Cardiac fibroblast (primary cell): ENCODE measurements around the gene STX18.

ENCODE experiments used
- DNase-seq, 2 donors: peaks; one replicate each; pipeline versions ENCODE4 v3.0.0 to v3.0.0-alpha.2; 2010; ENCODE audit warnings: low read depth in 2 of 2
- H3K4me3 ChIP-seq, 2 donors: replicated peaks in 1 of 2; 1 replicate in 1 of 2; 2 replicates in 1 of 2; pipeline ENCODE4 v1.5.1; 2011; ENCODE audit warnings: low read depth in 2 of 2, low read length in 2 of 2, mild to moderate bottlenecking in 2 of 2, moderate library complexity in 1 of 2
- CTCF ChIP-seq: IDR thresholded peaks from one replicate; pipeline ENCODE4 v1.5.1; 2011; ENCODE audit warnings: low read depth, mild to moderate bottlenecking, low read length, inconsistent platforms

Gene STX18

GRCh38 chr4:4391866-4392265 lies 150.0 kb downstream of the STX18 start:
- DNase-seq, result no peak
- no peak for TF ChIP-seq CTCF
- H3K4me3 ChIP-seq, result no peak overlapping the region

GRCh38 chr4:4390515-4391240 lies 151.2 kb downstream of the STX18 start:
- no peak for TF ChIP-seq CTCF
- H3K4me3 ChIP-seq, result no peak overlapping the region
- DNase-seq, result no peak

GRCh38 chr4:4390046-4390445 lies 151.8 kb downstream of the STX18 start:
- H3K4me3 ChIP-seq, result no peak overlapping the region
- DNase-seq, result no peak
- TF ChIP-seq CTCF, result no peak

GRCh38 chr4:4388836-4389575 lies 152.8 kb downstream of the STX18 start:
- no peak overlapping the region for H3K4me3 ChIP-seq
- no peak for TF ChIP-seq CTCF
- no peak for DNase-seq

- DNase-seq, result no peak
- peak overlapping the region; percentile 54 to 64 for H3K4me3 ChIP-seq
- TF ChIP-seq CTCF, result no peak
Measured at GRCh38 chr4:4388311-4388790, 153.5 kb downstream of the STX18 start.

GRCh38 chr4:4387531-4388310 lies 154.1 kb downstream of the STX18 start:
- no peak for TF ChIP-seq CTCF
- DNase-seq, result no peak
- peak overlapping the region; percentile 54 to 64 for H3K4me3 ChIP-seq
